Measurements from ENCODE around the gene OR13F1. TPM values are rescaled to one million over a fixed set of nuclear protein-coding genes. Genes with fewer than 3 reads are reported as not detected.
"Not testable (repeated sequence)": the region's sequence is repeated elsewhere in the genome, so short reads cannot be mapped to it uniquely, and the experiment has no call there.

OR13F1 gene
- total RNA-seq (2014; rRNA removed; shearing (Covaris generic)) = not detected in 2 replicates

GRCh38 chr9:104503963-104504362, at the start of gene OR13F1:
Gene OR13F1, plus strand, starts transcription at chr9:104504263. Its CDS starts 0 bp downstream, at chr9:104504263.
- DNase-seq (ENCODE audit: low read depth) = no peak

DNA sequence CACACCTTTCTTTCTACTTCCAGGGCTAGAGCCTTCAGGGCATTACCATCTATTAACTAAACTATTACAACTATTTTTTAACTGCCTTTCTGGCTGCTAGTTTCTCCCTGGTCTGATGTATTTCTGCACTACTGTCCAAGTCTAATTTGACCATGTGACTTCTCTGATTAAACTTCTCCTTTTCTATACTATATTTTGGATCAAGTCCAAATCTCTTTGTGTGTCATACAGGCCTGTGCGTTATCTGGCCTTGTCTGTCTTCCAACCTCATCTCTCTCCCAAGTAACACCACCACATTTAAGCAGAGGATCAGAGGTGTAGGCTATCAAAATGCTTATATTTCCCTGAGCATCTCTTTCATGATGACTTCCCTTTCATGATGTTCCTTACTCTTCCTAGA, 47.2 kb upstream of the OR13F1 start:
- no peak for DNase-seq (ENCODE audit: low read depth)

- no peak for DNase-seq (ENCODE audit: low read depth)
Observed at GRCh38 chr9:104463864-104464263, 40.2 kb upstream of the OR13F1 start.

- DNase-seq (ENCODE audit: low read depth) = no peak
Observed at GRCh38 chr9:104468261-104468660, 35.8 kb upstream of the OR13F1 start.

DNA sequence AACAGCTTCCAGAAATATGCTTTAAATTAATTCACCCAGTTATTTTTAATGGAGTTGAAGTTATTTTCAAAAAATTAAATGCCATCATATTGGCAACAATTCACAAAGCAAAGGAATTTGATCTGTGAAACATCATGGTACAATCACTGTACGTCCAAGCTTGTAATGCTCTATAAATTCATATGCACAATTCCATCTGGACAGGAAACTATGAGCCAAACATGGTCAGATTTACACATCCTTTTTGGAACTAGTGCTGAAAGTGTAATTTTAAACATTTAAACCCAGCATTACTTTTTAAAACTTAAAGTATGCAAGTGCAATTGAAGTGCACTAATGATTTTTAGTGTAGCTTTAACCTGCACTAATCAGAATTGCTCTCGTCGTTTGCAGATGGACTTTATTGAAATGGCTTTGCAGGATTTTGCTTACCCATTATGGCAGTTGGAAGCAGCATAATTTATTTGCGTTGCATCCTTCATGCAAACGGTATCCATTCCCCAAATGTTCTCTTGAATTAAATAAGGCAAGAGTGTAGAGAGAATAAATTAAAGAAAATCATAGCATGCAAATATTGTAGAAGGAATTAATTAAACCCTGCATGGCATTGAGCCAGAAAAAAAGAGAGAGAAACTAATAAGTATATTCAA, 21.0 kb upstream of the OR13F1 start:
- DNase-seq (ENCODE audit: low read depth) = no peak

- DNase-seq (ENCODE audit: low read depth) = no peak
Observed at GRCh38 chr9:104485014-104485413, 19.0 kb upstream of the OR13F1 start.

- DNase-seq (ENCODE audit: low read depth) = no peak
Observed at GRCh38 chr9:104494808-104495207, 9.3 kb upstream of the OR13F1 start.

GRCh38 chr9:104503440-104503839, 623 bp upstream of the OR13F1 start:
- DNase-seq (ENCODE audit: low read depth) = no peak

- no peak for DNase-seq (ENCODE audit: low read depth)
Observed at GRCh38 chr9:104506565-104506964, 2.5 kb downstream of the OR13F1 start.

DNA sequence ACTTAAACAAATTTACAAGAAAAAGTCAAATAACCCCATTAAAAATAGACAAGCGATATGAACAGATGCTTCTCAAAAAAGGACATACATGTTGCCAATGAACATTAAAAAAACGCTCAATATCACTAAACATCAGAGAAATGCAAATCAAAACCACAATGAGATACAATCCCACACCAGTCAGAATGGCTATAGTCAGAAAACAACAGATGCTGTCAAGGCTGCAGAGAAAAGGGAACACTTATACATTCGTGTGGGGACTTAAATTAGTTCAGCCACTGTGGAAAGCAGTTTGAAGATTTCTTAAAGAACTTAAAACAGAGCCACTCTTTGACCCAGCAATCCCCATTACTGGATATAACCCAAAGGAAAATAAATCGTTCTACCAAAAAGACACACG, 10.8 kb downstream of the OR13F1 start:
- no peak for DNase-seq (ENCODE audit: low read depth)

- DNase-seq (ENCODE audit: low read depth) = not testable (repeated sequence)
Observed at GRCh38 chr9:104520241-104520640, 16.2 kb downstream of the OR13F1 start.

- no peak for DNase-seq (ENCODE audit: low read depth)
Observed at GRCh38 chr9:104527109-104527508, 23.0 kb downstream of the OR13F1 start, which contains the start of gene OR13C4. Gene OR13C4, minus strand, starts transcription at chr9:104527209. Its CDS starts 0 bp downstream, at chr9:104527209.

- DNase-seq (ENCODE audit: low read depth) = no peak
Observed at GRCh38 chr9:104536756-104537155, 32.7 kb downstream of the OR13F1 start, which contains the start of gene OR13C3. Gene OR13C3, minus strand, starts transcription at chr9:104536856. Its CDS starts 133 bp downstream, at chr9:104536723.

GRCh38 chr9:104539275-104539674, 35.2 kb downstream of the OR13F1 start:
- DNase-seq (ENCODE audit: low read depth) = no peak

DNA sequence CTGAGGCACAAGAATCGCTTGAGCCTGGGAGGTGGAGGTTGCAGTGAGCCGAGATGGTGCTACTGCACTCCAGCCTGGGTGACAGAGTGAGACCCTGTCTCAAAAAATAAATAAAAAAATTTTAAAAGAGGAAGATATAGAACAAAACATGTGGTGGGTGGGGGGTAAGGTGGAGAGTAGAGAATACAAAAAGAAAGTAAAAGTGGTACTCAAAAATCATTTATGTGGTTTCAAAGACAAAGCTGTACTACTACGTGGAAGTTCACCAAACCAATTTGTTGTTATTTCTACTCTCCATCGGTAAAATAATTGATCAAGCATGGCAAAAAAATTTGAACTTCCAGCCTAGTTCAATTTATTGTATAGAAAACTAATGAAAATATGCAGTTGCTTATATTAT, 40.6 kb downstream of the OR13F1 start:
- DNase-seq (ENCODE audit: low read depth) = no peak

DNA sequence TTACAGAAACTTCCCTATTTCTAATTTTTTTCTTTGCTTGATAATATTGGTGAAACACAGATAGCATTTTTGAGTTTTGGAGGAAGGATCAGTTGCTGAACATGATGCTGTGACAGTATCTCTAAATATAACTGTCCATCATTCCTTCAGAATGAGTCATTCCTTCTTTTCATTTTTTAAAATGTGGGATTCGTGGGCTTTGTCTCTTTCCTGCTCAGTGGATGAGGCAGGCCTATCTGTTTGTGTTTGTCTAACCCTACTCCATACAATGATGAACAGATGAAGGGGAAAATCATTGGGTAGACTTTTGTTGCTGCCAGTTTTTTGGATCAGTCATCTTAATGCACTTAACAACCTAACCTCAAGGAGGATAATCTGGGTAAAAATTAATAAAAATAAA, 49.2 kb downstream of the OR13F1 start:
- DNase-seq (ENCODE audit: low read depth) = peak; percentile 3

Other genes starting within 250 kb of the OR13F1 start
- not detected in 2 replicates for gene OR13C4, start 22.9 kb downstream of the OR13F1 start, total RNA-seq (2014; rRNA removed; shearing (Covaris generic))
- not detected in 2 replicates for gene OR13C3, start 32.6 kb downstream of the OR13F1 start, total RNA-seq (2014; rRNA removed; shearing (Covaris generic))
- not detected in 2 replicates for gene OR13C8, start 64.9 kb downstream of the OR13F1 start, total RNA-seq (2014; rRNA removed; shearing (Covaris generic))
- gene OR13C5, start 95.2 kb downstream of the OR13F1 start, total RNA-seq (2014; rRNA removed; shearing (Covaris generic)) = not detected in 2 replicates
- gene OR13C2, start 101.4 kb downstream of the OR13F1 start, total RNA-seq (2014; rRNA removed; shearing (Covaris generic)) = not detected in 2 replicates
- not detected in 2 replicates for gene OR13C9, start 113.9 kb downstream of the OR13F1 start, total RNA-seq (2014; rRNA removed; shearing (Covaris generic))
- gene OR13D1, start 190.3 kb downstream of the OR13F1 start, total RNA-seq (2014; rRNA removed; shearing (Covaris generic)) = not detected in 2 replicates
- gene NIPSNAP3A, start 243.4 kb downstream of the OR13F1 start, total RNA-seq (2014; rRNA removed; shearing (Covaris generic)) = 19.1 and 20.7 TPM in 2 replicates